Stimulated activated naive CD8-positive, alpha-beta T cell treated with anti-CD3 and anti-CD28 coated beads, Interleukin-15, Interleukin-2, amounts not matched to agents 100 ng/mL and 50 ng/mL, for 24 hours (primary cell): Measurements from ENCODE around the gene SLX1B.
"Not testable (repeated sequence)": the region's sequence is repeated elsewhere in the genome, so short reads cannot be mapped to it uniquely, and the experiment has no call there.

Experiments used
- H3K27ac Mint-ChIP-seq: one replicate; pipeline ENCODE4 v1.8.0; 2021; ENCODE audit warnings: mild to moderate bottlenecking, mixed read lengths
- H3K27me3 Mint-ChIP-seq: one replicate; pipeline ENCODE4 v1.8.0; 2021; ENCODE audit warnings: mixed read lengths
- H3K36me3 Mint-ChIP-seq: one replicate; pipeline ENCODE4 v1.8.0; 2021; ENCODE audit warnings: low read depth, mixed read lengths
- H3K4me1 Mint-ChIP-seq: one replicate; pipeline ENCODE4 v1.8.0; 2021; ENCODE audit warnings: low read depth, mixed read lengths
- H3K4me3 Mint-ChIP-seq: one replicate; pipeline ENCODE4 v1.8.0; 2021; ENCODE audit warnings: mild to moderate bottlenecking, mixed read lengths
- H3K9me3 Mint-ChIP-seq: one replicate; pipeline ENCODE4 v1.8.0; 2021; ENCODE audit warnings: mixed read lengths

SLX1B gene

GRCh38 chr16:29454269-29454668, at the start of gene SLX1B, which contains the start of gene BOLA2:
TSS of gene SLX1B (plus strand) at chr16:29454533.
TSS of gene BOLA2 (minus strand) at chr16:29454351. CDS start at chr16:29454253, 98 bp downstream.
- H3K4me1 Mint-ChIP-seq, H3K36me3 Mint-ChIP-seq, H3K4me3 Mint-ChIP-seq, H3K27ac Mint-ChIP-seq, H3K27me3 Mint-ChIP-seq, H3K9me3 Mint-ChIP-seq: not testable (repeated sequence)

GRCh38 chr16:29405249-29405648, 49.1 kb upstream of the SLX1B start:
- H3K9me3 Mint-ChIP-seq, H3K27ac Mint-ChIP-seq, H3K4me1 Mint-ChIP-seq, H3K36me3 Mint-ChIP-seq, H3K4me3 Mint-ChIP-seq, H3K27me3 Mint-ChIP-seq: not testable (repeated sequence)

GRCh38 chr16:29423587-29423986, 30.7 kb upstream of the SLX1B start:
- H3K27ac Mint-ChIP-seq, H3K36me3 Mint-ChIP-seq, H3K4me1 Mint-ChIP-seq, H3K4me3 Mint-ChIP-seq, H3K9me3 Mint-ChIP-seq, H3K27me3 Mint-ChIP-seq: not testable (repeated sequence)

GRCh38 chr16:29425390-29425789, 28.9 kb upstream of the SLX1B start:
- not testable (repeated sequence) for H3K27me3 Mint-ChIP-seq, H3K4me1 Mint-ChIP-seq, H3K9me3 Mint-ChIP-seq, H3K27ac Mint-ChIP-seq, H3K4me3 Mint-ChIP-seq, H3K36me3 Mint-ChIP-seq

GRCh38 chr16:29453754-29454153, 579 bp upstream of the SLX1B start:
- H3K4me3 Mint-ChIP-seq, H3K27ac Mint-ChIP-seq, H3K27me3 Mint-ChIP-seq, H3K36me3 Mint-ChIP-seq, H3K4me1 Mint-ChIP-seq, H3K9me3 Mint-ChIP-seq: not testable (repeated sequence)

- not testable (repeated sequence) for H3K4me3 Mint-ChIP-seq, H3K27me3 Mint-ChIP-seq, H3K4me1 Mint-ChIP-seq, H3K27ac Mint-ChIP-seq, H3K36me3 Mint-ChIP-seq, H3K9me3 Mint-ChIP-seq
Measured at GRCh38 chr16:29454828-29455227, 495 bp downstream of the SLX1B start.

- not testable (repeated sequence) for H3K36me3 Mint-ChIP-seq, H3K27ac Mint-ChIP-seq, H3K9me3 Mint-ChIP-seq, H3K27me3 Mint-ChIP-seq, H3K4me1 Mint-ChIP-seq, H3K4me3 Mint-ChIP-seq
Measured at GRCh38 chr16:29457660-29458059, 3.3 kb downstream of the SLX1B start.

- H3K9me3 Mint-ChIP-seq, H3K27me3 Mint-ChIP-seq, H3K27ac Mint-ChIP-seq, H3K4me3 Mint-ChIP-seq, H3K36me3 Mint-ChIP-seq, H3K4me1 Mint-ChIP-seq: not testable (repeated sequence)
Measured at GRCh38 chr16:29459706-29460646, 5.6 kb downstream of the SLX1B start, which contains the start of gene SULT1A4. TSS of gene SULT1A4 (plus strand) at chr16:29459913. CDS start at chr16:29461386, 1,473 bp downstream.

GRCh38 chr16:29460647-29461030, 6.3 kb downstream of the SLX1B start:
- H3K9me3 Mint-ChIP-seq, H3K4me1 Mint-ChIP-seq, H3K27ac Mint-ChIP-seq, H3K27me3 Mint-ChIP-seq, H3K36me3 Mint-ChIP-seq, H3K4me3 Mint-ChIP-seq: not testable (repeated sequence)

GRCh38 chr16:29465985-29466824, 11.9 kb downstream of the SLX1B start:
- H3K4me3 Mint-ChIP-seq, H3K27ac Mint-ChIP-seq, H3K36me3 Mint-ChIP-seq, H3K27me3 Mint-ChIP-seq, H3K4me1 Mint-ChIP-seq, H3K9me3 Mint-ChIP-seq: not testable (repeated sequence)

- not testable (repeated sequence) for H3K4me3 Mint-ChIP-seq, H3K27me3 Mint-ChIP-seq, H3K4me1 Mint-ChIP-seq, H3K36me3 Mint-ChIP-seq, H3K27ac Mint-ChIP-seq, H3K9me3 Mint-ChIP-seq
Measured at GRCh38 chr16:29466904-29467303, 12.6 kb downstream of the SLX1B start.

- H3K36me3 Mint-ChIP-seq, H3K4me1 Mint-ChIP-seq, H3K4me3 Mint-ChIP-seq, H3K27me3 Mint-ChIP-seq, H3K9me3 Mint-ChIP-seq, H3K27ac Mint-ChIP-seq: not testable (repeated sequence)
Measured at GRCh38 chr16:29467654-29468366, 13.5 kb downstream of the SLX1B start.

- H3K4me3 Mint-ChIP-seq, H3K36me3 Mint-ChIP-seq, H3K9me3 Mint-ChIP-seq, H3K27me3 Mint-ChIP-seq, H3K27ac Mint-ChIP-seq, H3K4me1 Mint-ChIP-seq: not testable (repeated sequence)
Measured at GRCh38 chr16:29469660-29470059, 15.3 kb downstream of the SLX1B start.

- H3K9me3 Mint-ChIP-seq, H3K36me3 Mint-ChIP-seq, H3K27ac Mint-ChIP-seq, H3K4me3 Mint-ChIP-seq, H3K27me3 Mint-ChIP-seq, H3K4me1 Mint-ChIP-seq: not testable (repeated sequence)
Measured at GRCh38 chr16:29472065-29472464, 17.7 kb downstream of the SLX1B start.

GRCh38 chr16:29482276-29482675, 27.9 kb downstream of the SLX1B start:
- not testable (repeated sequence) for H3K36me3 Mint-ChIP-seq, H3K4me3 Mint-ChIP-seq, H3K27ac Mint-ChIP-seq, H3K27me3 Mint-ChIP-seq, H3K4me1 Mint-ChIP-seq, H3K9me3 Mint-ChIP-seq
